Measurements from ENCODE around the gene TIMM13.

Gene TIMM13

GRCh38 chr19:2434267-2434666, 6.9 kb upstream of the TIMM13 start:
- TF ChIP-seq, protein P1, sequence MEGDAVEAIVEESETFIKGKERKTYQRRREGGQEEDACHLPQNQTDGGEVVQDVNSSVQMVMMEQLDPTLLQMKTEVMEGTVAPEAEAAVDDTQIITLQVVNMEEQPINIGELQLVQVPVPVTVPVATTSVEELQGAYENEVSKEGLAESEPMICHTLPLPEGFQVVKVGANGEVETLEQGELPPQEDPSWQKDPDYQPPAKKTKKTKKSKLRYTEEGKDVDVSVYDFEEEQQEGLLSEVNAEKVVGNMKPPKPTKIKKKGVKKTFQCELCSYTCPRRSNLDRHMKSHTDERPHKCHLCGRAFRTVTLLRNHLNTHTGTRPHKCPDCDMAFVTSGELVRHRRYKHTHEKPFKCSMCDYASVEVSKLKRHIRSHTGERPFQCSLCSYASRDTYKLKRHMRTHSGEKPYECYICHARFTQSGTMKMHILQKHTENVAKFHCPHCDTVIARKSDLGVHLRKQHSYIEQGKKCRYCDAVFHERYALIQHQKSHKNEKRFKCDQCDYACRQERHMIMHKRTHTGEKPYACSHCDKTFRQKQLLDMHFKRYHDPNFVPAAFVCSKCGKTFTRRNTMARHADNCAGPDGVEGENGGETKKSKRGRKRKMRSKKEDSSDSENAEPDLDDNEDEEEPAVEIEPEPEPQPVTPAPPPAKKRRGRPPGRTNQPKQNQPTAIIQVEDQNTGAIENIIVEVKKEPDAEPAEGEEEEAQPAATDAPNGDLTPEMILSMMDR (IDR thresholded peaks at IDR 0.05; ENCODE audit: low read depth, low read length) = no peak
- H3K4me3 ChIP-seq (ENCODE audit: low read depth, low read length) = no peak overlapping the region

- TF ChIP-seq, protein P1 (IDR thresholded peaks at IDR 0.05; ENCODE audit: low read depth, low read length) = no peak
- H3K4me3 ChIP-seq (ENCODE audit: low read depth, low read length) = no peak overlapping the region
Measured at GRCh38 chr19:2433854-2434253, 6.5 kb upstream of the TIMM13 start.

DNA sequence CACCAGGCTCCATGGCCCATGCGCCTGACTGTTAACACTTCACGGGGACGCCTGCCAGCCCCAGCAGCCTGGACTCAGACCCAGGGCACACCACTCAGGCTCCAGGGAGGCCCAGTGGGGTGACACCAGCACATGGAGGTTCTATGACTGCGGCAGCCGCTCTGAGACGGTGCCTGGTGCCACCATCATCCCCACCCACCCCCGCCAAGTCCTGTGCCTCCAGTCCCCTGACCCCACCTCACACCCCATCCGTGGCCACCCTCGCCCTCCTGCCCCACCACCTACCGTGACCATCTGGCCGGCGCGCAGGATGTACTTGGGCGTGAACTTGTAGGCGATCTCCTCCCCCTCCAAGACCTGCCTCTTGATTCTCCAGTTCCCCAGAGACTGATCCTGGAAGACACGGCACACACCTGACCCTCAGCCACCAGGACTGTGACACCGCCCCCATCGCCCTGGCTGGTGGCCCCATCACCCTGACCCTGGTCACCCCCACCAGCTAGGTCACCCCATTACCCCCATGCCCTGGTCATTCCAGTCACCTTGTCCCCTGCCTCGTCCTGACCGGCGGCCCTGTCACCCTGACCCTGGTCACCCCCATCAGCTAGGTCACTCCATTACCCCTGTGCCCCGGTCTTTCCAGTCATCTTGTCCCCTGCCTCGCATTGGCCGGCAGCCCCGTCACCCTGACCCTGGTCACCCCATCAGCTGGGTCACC, 4.9 kb upstream of the TIMM13 start:
- no peak overlapping the region for H3K4me3 ChIP-seq (ENCODE audit: low read depth, low read length)
- TF ChIP-seq, protein P1 (IDR thresholded peaks at IDR 0.05; ENCODE audit: low read depth, low read length) = no peak

GRCh38 chr19:2431318-2432055, 4.1 kb upstream of the TIMM13 start:
- TF ChIP-seq, protein P1 (IDR thresholded peaks at IDR 0.05; ENCODE audit: low read depth, low read length) = no peak

DNA sequence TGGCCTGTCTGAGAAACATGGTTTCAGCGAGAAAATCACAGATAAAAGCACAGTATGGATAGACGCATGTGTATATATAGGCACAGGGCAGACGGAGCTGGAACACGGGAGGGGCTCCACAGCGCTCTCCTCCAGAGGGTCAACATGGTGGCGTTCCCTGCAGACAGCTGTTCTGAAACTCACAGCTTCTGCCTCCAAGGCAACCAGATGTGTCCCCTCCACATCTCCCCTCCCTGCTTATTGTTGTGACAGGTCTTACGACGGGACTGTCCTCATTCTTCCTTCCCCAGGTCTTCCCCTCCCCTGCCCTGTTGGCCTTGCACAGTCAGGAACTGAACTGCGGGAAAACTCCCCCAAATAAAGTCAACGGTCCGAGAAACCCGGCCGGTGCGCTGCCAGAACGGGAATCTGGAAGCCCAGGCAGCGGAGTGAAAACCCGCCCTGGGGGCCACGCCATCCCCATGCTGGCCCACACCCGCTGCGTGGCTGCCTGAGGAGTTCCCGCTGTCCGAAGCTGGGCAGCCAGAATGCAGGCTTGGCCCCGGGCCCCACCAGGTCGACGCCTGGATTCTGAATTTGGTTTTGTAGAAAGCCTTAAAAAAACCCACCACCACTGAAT, 2.6 kb upstream of the TIMM13 start:
- no peak overlapping the region for H3K4me3 ChIP-seq (ENCODE audit: low read depth, low read length)
- TF ChIP-seq, protein P1 (IDR thresholded peaks at IDR 0.05; ENCODE audit: low read depth, low read length) = no peak

More at GRCh38 chr19:2431318-2432055, 4.1 kb upstream of the TIMM13 start:
- no peak overlapping the region for H3K4me3 ChIP-seq (ENCODE audit: low read depth, low read length)

GRCh38 chr19:2428756-2429711, 1.6 kb upstream of the TIMM13 start:
- TF ChIP-seq, protein P1 (IDR thresholded peaks at IDR 0.05; ENCODE audit: low read depth, low read length) = no peak
- H3K4me3 ChIP-seq (ENCODE audit: low read depth, low read length) = no peak overlapping the region
